Loucy (cell line): Measurements from ENCODE around the gene TNFRSF14.

Experiments used
- CTCF ChIP-seq: fragments of 200-600 bp; sonication (generic); conservative IDR thresholded peaks from 2 replicates; pipeline ENCODE4 v1.5.1; 2014; ENCODE audit warnings: mild to moderate bottlenecking, antibody characterized with exemption, low read length
- EZH2phosphoT487 ChIP-seq: fragments of 200-600 bp; IDR thresholded peaks from 2 replicates; pipeline ENCODE4 v1.6.1; 2018; ENCODE audit warnings: antibody characterized with exemption, mild to moderate bottlenecking, moderate library complexity, borderline replicate concordance

- TF ChIP-seq CTCF = no peak
- no peak for TF ChIP-seq EZH2phosphoT487
Observed at GRCh38 chr1:2612591-2613365, 56.6 kb downstream of the TNFRSF14 start.
